T47D (cell line): ENCODE data around the gene BLACAT1.
A peak's percentile ranks its signal among the peaks of the same experiment; 100 is the strongest.
"Not testable (repeated sequence)": the region's sequence is repeated elsewhere in the genome, so short reads cannot be mapped to it uniquely, and the experiment has no call there.

Source experiments
- DNase-seq, 2 experiments: peaks; one replicate each; pipeline versions ENCODE4 v3.0.0 to v3.0.0-alpha.2; 2011 to 2012; ENCODE audit warnings: low read depth in 1 of 2, low spot score in 1 of 2
- JUND ChIP-seq: IDR thresholded peaks from 2 replicates; pipeline ENCODE4 v1.6.1; 2012; ENCODE audit warnings: low read depth
- in situ Hi-C: cut with HindIII; loops from 2 replicates; pipeline ENCODE4 v1.10.0; 2016; ENCODE audit warnings: low sequenced_read_pairs, low pct_unique_long_range_greater_than_20kb

BLACAT1 gene

DNA sequence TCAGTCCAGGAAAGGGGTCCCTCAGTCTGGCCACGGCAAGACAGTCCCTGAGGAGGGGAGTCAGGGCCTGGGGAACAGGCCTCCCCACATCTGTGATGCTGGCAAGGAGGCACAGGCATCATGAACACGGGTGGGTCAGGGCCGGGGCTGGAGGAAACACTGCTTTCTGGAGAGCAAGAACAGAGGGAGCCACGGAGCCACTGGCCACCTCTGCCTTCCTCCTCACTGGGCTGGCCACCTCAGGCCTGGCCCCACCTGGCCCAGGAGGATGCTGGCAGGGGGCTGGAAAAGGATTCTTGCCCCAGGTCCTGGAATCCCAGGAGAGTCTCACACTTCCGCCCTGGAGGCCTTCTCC, 15.7 kb downstream of the BLACAT1 start:
- TF ChIP-seq JUND: no peak
- in situ Hi-C loops: no loop called here
- DNase-seq: no peak

DNA sequence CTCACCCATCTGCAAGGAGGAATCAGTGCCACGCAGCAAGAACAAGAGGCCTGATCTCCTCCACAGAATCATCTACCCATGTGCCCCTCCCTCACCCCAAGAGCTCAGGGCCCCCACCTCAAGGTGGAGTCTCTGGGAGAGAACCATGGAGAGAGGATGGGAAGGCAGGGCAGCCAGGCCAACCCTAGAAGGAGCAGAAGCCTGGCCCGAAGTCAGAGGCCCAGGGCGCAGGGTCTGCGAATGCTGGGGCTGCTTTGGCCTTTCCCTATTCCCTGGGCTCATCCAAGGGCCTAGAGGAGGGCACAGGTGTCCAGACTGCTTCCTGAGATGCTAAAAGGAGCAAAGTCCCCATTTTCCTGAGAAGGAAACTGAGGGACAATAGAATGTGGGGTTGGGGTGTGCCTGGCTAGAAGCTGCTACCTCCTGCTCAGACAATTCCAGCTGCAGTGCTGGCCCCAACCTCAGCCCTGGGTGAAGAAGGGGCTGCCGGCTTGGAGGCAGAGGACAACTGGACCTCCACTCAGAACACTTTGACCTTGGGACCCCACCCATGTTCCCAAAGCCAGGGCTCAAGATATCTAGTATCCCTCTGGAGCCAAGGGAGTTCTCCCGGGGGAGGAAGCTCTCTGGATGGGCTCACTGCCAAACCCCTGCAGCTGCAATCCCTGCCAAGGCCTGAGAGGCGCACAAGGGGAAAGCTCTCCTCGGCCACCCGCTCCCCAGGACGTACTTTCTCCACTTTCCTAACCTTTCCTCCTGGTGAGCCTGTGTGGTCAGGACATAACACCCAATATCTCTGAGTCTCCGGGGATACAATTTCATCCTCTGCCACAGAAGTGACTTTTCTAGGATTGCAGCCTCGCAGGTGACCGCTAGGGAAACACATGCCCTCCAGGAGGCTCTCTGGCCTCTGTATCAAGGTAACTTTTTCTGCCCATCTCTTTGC, 17.4 kb downstream of the BLACAT1 start:
- DNase-seq: peak; percentile 66 to 83
- TF ChIP-seq JUND: no peak
- in situ Hi-C loops: no loop called here

DNA sequence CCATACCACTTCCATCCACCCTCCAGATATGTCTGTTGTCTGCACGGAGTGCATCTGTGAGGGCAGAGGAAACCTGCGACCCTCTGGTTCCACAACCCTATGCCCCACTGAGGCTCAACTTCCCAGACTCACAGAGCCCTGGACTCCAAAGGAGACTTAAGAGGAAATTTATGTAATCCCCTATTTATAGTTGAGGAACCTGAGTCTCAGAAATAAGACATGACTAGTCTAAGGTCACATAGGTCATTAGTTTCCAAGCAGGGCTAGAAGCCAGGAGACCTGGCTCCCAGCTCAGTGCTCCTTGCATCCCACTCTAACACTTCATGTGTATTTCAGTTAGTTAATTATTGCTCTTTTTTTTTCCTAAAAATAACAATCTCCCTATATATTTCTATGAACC, 18.3 kb downstream of the BLACAT1 start:
- TF ChIP-seq JUND: no peak
- no peak for DNase-seq
- in situ Hi-C loops: no loop called here

DNA sequence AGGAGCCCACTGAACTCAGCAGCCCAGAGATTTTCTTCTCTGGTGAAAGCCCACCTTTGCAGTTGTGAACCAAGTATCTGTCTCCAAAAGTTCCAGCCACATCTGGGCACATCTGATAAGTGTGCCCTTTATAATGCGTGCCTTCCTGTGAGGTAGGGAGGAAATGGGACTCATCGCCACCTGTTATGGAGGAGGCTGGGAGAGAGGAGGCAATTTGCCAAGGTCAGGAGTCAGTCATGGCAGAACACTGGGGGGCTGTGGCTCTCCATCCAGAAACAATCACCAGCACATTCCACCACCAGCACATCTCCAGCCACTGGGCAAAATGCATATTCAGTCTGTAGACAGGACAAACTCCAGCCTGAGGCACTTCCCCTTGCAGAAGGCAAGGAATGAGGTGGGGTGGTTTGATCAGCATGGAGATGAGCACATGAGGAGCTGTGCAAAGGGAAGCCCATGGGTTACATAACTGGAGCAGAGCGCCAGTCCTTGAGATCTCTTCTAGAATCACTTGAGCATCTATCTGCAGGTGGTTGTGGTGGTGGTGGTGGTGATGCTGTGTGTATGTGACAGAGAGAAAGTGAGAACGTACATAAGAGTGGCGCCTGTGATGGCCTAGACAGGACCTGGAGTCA, 19.0 kb downstream of the BLACAT1 start:
- no peak for TF ChIP-seq JUND
- DNase-seq: no peak
- in situ Hi-C loops: no loop called here

DNA sequence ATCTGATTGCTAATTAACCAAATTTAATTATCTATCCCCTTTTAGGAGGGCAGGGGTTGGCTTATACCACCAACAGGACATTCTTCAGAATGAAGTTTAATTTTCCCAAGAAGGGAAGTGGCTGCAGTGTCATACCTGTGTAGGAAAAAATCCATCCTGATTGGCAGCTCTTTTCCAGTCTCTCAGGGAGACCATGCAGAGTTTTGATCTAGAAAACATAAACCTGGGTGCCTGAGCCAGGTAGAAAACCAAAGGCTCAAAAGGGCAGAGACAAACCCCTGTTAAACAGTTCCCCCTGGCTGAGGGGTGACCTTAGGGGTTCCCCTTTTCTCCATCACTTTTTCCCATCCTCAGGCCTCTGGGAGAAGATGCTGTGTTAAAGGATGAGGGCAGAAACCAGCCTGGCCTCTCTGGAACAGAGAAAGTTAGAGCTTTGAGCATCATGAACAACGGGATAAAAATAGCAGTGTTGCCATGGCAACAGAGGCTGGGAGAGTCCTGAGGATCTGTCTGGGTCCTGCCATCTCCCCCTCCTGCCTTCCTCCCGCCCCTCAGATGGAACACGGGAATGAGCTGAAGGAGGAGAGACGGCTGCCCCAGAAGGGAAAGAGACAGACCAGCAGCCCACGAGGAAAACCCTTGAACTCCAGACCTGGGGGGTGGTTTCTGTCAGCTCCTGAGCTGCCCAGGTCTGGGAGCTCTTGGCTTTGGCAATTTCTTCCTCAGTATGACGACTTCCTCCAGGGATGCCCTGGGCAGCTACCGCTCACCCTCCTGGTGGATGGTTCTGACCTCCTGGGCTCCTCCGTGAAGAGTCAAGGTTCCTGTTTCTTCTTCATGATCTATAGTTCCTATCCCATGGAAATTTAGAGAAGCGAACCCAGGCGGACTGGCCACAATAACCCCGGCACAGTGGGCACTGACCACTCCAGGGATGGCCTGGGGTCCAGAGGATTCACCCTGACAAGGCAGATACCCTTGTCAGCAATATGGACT, 20.0 kb downstream of the BLACAT1 start:
- TF ChIP-seq JUND: no peak
- in situ Hi-C loops: no loop called here
- no peak for DNase-seq

DNA sequence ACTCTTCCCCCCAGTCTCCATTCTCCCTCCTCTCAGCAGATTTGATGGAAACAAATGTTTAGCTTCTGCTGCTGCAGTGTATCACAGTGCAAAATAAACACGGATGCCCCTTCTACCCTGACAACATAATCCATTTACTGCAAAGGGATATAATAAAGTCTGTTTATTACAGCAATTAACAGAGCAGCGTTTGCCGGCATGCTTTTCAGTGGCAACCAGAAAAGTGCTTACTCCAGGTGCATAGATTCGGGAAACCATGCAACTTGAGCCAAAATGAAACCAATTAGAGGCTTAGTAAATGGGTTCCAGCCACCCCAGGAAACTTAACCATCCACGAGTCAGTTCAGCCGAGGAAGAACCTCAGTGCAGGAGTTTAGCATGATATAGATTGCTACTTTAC, 21.1 kb downstream of the BLACAT1 start:
- in situ Hi-C loops: no loop called here
- no peak for TF ChIP-seq JUND

DNA sequence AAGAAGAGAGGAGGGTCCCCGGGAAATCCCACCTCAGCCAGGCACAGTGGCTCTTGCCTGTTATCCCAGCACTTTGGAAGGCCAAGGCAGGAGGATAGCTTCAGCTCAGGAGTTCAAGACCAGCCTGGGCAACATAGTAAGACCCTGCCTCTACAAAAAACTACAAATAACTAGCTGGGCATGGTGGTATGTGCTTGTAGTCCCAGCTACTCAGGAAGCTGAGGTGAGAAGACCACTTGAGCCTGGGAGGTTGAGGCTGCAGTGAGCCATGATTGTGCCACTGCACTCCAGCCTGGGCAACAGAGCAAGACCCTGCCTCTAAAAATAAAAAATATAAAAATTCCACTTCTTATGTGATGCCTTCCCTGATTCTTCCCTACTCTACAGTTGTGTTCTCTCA, 23.2 kb downstream of the BLACAT1 start:
- DNase-seq, in situ Hi-C loops: not testable (repeated sequence)

More for the DNA sequence above, 21.1 kb downstream of the BLACAT1 start:
- no peak for DNase-seq

DNA sequence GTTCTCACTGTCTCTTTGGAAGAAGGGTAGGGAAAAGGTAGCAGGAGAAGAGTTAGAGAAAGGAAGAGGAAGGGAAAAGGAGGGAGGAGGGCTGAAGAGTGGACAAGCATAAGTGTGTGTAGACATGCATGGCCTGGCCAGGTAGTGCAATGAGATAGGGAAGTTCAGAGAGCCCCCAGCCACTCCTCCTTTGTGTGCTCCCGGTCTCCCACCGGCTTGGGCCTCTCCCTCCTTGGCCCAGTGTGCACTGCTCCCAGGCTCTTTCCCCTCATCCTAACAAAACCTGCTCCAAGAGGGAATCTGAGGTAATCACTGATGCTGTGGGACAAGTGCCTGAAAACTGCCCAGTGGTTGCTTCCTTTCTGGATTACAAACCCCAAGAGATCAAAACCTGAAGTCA, 23.7 kb downstream of the BLACAT1 start:
- in situ Hi-C loops: no loop called here
- DNase-seq: no peak
- no peak for TF ChIP-seq JUND

DNA sequence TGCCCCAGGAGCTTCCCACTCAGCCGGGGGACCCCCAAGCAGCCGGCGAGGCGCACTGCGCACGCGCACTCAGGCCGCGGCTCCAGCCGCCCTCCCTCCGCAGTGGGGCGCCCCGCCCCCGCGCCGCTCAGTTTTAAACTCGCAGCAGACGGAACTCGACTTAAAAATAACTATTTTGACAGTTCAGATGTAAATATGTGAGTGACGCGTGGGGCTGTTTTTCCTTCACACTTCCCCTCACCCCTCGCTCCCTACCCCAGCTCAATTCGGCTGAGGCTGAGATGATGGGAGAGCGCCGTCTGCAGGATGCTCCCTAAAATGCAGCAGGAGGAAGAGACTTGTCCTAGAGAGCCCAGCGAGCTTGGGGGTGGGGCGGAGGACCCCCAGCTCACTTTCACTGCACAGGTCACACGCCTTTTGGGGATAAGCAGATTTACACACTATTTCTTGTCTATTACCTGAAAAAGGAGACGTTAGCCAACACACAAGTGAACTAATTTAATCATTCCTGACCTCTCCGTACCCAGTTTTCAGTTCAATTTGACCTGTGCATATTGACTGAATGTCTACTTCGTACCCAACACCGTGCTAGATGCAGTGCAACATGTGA, 25.0 kb downstream of the BLACAT1 start:
- TF ChIP-seq JUND: no peak
- peak in 1 of 2 experiments; percentile 72 for DNase-seq
- in situ Hi-C loops: no loop called here

DNA sequence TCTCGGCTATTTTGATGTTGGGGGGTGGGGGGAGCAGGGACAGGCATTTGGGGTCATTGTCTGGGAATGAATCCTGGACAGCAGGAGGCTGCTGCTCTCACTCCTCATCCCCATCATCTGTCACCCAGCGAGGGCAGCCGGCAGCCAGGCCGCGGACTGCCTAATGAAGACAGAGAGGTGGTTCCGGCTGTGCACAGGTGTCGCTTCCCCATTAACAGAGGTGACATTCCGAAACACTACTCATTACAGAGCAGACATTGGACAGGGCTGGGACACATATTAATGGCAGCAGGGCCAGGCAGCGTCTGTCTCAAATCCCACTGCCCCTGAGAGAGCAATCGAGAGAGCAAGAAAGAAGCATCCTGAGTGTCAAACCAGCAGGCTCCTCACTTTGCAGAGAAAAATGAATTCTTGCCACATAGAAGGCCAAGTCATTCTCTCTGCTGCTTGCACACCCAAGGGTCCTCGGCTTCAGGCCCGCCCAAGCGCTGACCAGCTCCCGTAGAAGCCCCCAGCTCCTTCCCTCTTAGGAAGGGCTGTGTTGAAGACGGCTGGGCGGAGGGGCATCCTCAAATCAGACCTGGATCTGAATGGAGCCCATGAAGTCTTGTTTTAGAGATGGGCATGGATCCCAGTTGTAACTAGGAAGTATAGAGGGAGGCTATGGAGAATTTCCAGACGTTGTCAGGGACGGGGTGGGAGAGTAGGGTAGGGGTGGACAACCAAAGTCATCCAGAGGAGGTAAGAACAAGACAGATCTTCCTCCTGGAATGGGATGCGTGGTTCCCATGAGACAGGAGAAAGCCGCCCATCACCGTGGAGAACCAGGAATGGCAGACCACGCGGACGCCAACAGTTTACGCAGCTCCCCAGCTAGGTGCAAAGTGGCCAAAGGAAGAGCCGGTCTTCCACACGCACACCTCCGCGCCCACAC, 25.8 kb downstream of the BLACAT1 start:
- DNase-seq: no peak
- in situ Hi-C loops: no loop called here
- TF ChIP-seq JUND: no peak

DNA sequence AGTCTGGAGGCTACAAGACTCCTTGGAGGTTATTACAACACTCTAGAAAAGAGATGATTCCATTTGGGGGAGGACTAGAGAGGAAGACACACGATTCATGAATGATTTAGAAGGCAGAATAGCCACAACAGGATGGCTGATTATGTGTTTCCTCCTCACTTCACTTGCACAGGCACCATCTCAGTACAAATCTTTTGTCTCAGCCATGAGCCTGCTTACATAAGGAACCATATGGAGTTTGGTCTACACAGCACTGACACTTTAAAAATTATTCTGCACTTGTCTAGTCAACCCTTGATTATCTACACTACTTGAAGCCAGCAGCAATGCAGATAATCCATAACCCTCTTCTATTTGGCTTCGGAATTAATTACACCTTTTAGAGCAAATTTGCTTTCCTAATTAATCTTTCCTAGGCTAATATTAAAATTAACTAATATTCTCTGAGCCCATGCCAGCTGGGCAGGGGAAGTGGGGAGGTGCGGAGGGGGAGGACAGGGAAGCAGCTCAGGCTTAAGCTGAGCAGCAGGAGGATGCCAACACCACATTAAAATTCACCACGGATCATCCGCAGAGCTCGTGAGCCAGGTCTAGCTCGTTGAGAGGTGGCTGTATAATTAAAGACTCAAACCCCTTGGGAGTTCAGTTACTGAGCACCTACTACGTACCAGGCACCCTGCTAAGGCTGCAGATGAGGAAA, 30.8 kb downstream of the BLACAT1 start:
- no peak for DNase-seq
- in situ Hi-C loops: no loop called here
- no peak for TF ChIP-seq JUND
